ENCODE results near the gene ARRDC3.
"Not testable (repeated sequence)": the region's sequence is repeated elsewhere in the genome, so short reads cannot be mapped to it uniquely, and the experiment has no call there.

ARRDC3 gene, protein sequence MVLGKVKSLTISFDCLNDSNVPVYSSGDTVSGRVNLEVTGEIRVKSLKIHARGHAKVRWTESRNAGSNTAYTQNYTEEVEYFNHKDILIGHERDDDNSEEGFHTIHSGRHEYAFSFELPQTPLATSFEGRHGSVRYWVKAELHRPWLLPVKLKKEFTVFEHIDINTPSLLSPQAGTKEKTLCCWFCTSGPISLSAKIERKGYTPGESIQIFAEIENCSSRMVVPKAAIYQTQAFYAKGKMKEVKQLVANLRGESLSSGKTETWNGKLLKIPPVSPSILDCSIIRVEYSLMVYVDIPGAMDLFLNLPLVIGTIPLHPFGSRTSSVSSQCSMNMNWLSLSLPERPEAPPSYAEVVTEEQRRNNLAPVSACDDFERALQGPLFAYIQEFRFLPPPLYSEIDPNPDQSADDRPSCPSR

DNA sequence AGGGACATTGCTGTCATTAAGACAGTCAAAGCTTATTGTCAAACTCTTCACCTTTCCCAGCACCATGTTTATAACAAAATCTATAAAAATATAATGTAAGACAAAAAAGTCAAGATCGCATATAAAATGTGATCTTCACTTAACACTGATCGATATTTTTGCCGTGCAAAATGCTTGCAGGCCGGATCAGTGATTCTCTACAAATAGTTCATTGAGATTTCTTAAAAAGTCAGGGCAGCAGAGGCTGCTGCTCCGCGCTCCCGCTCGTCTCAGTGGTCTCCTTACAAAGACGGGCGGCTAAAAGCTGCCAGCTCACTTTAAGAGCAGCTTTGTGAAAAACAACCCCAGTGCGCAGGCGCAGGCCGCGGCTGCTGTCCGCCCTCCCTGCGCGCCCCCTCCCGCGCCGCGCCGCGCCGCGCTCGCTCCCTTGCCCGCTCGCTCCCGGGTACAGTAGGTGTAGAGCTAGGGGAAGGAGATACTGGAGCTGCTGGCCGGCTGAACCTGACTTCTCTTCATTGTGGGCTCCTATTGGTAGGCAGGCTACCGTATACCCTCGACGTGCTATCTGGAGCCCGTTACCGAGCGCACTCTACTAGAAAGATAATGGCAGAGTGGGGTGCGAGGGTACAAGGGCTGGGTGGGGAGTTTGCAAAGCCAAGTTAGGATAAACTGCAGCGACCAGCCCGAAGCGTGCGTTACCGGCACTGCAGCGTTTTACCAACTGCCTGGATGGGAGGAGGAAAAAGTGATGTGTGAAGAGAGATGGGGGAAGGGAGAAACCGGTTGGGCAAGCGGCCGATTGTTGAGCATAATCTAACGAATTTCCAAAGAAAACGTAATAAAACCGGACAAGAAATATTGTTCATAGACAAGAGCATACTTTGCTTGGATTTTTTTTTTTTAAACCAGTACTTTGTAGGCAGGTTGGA, at the start of gene ARRDC3:
ARRDC3 (minus strand) TSS at position 291 of the 929 bp plus-strand sequence; CDS start at position 66, 225 bp downstream.
- DNase-seq (ENCODE audit: low spot score): peak; percentile 96

DNA sequence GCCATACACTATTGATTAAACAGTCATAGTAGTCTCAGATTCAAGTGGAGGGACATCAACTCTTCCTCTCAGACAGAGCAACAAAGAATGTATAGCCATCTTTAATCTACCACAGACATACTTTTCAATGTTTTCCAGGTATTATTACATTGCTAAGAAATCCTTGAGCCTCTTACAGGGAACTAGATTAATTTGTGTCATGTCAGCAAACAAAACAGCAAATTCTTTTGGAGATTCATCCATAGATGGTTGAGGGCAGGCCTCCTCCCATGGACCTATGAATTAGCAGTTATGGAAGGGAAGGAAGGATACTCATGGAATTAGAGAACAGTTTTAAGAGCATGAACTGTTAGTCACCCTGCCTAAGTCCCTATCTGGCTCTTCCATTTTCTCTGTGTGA, 47.8 kb upstream of the ARRDC3 start:
- no peak for DNase-seq (ENCODE audit: low spot score)

DNA sequence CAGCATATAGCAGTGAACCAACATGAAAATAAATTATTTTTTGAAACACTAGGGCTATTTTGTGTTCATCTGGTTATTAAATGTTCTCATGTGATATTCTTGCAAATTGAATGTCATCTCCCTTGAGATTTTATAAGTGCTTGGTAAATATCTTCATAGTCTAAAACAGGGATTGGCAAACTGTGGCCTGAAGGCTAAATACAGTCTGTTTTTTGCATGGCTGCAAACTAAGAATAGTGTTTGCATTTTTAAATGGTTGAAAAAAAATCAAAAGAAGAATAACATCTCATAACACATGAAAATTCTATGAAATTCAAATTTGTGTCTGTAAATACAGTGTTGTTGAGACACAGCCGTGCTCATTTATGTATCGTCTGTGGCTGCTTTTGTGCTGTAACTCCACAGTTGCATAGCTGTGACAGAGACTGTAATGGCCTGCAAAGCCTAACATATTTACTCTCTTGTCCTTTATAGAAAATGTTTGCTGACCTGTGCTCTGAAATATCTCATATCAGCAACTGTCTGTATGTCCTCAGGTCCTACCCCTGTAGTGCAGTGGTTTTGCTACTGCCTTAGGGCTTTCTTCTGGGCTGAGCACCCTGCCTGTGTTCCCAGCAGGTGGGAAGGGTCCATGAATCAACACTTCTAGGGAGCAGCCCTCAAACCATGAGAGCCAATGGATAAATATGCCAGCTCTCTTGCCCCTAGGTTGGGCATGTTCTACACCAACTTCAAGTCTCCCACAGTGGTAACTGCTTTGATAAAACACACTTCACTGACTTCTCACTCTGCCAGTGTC, 41.7 kb upstream of the ARRDC3 start:
- no peak for DNase-seq (ENCODE audit: low spot score)

DNA sequence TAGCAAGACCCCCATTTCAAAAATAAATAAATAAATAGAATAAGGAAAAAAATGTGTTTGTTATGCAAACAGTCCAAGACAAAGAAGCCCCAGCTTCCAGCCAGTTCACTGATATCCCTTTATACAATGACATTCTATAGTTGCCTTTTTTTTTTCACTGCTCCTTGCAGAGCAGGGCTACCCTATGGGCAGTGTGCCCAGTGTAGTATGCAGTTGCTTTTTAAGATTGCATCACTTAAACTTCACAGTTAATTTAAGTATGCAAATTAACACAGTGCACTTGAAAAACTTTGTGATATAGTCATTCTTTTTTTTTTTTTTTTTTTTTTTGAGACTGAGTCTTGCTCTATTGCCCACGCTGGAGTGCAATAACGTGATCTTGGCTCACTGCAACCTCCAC, 40.8 kb upstream of the ARRDC3 start:
- DNase-seq (ENCODE audit: low spot score): no peak

DNA sequence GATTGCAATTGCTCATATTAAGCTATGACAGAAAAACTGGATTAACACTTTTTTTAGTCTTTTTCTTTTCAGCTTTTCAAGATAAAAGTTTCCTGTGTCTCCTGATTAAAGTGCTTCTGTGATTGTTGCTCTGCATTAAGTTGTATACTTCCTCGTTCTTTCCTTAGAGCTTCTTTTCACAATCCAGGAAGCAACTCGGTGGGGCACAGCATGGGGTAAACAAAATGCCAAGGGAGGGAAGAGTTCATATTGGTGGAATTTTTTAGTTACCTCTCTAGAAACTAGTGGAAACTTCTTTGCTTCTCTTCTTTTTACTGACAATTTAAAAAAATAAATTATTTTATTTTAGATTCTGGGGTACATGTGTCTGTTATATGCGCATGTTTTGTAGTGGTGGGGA, 37.8 kb upstream of the ARRDC3 start:
- no peak for DNase-seq (ENCODE audit: low spot score)

DNA sequence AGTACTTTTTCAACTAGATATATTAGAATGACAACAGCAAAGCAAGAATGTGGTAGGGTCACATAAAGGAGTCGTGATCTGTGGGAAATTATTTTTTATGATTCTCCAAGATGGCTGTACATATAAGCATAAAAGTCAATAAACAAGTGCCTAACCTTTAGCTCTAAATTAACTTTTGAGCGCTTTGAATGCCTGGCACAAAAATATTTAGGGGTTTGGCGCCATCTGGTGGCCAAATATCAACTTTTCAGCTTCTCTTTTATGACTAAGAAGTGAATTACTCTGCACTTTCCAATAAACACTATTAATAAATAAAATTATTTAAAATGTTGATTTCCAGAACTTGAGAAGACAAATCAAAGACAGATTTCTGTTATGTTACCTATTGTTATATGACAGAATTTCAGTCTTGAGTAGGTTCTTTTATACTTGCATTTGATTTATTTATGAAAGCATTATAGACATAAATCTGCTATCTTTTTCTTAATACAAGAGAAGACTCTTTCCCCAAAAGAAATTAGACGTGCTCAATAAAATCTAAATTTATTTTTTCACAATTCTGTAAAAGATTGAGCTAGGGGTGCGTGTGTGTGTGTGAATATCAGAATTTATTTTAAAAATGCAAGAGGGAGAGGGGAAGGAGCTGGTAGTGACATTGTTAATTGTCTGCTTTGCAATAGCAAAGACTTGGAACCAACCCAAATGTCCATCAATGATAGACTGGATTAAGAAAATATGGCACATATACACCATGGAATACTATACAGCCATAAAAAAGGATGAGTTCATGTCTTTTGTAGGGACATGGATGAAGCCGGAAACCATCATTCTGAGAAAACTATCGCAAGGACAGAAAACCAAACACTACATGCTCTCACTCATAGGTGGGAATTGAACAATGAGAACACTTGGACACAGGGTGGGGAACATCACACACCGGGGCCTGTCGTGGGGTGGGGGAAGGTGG, 36.7 kb upstream of the ARRDC3 start:
- DNase-seq (ENCODE audit: low spot score): peak; percentile 62

DNA sequence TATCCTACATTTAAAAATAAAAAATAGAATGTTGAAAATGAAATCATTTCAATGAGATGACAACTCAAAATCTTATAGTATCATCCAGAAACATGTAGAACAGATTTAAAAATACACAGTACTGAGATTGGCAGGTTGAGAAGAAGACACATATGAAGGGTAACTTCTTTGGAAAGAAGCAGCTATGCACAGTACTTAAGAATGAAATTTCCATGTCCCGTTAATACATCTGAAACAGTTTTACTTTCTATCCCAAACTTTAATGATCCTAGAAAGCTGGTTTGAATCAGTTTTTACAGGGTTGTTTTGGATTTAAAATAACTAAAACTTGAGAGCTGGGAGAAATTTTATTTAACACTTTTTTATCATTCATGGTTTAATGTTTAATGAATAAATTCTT, 36.0 kb upstream of the ARRDC3 start:
- no peak for DNase-seq (ENCODE audit: low spot score)

DNA sequence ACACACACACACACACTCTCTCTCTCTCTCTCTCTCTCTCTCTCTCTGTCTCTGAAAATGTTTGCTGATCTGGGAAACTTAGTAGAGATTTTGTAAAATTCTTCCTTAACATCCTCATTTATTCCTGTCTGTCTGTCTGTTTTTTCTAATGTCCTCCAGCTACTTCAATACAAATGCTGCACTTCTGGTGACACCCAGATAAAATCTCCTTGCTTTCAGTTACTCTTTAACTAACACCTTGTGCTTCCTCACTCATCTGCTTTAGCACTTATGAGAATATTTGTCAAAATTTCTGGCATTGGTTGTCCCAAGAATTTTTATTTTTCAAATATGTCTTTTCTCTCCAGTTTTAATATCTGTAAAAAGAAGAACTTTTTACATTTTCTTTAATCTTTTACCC, 35.0 kb upstream of the ARRDC3 start:
- DNase-seq (ENCODE audit: low spot score): no peak

DNA sequence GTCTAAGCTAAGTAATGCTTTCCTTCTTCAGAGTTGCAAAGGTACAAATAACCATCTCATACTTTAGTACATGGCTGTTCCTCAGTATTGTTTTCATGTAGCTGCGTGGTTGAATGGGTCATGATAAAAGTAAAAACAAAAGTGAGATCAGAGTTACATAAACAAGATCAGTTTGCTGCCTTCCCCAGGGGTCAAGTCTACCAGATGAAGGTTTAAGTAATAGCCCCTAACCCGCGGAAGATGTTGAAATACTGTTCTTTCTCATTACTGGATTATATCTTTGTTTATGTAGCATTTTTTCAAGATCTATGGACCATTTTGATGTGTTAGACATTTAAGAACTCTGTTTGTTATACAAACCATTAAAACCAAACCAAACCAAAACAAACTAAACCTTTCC, 34.1 kb upstream of the ARRDC3 start:
- DNase-seq (ENCODE audit: low spot score): no peak

DNA sequence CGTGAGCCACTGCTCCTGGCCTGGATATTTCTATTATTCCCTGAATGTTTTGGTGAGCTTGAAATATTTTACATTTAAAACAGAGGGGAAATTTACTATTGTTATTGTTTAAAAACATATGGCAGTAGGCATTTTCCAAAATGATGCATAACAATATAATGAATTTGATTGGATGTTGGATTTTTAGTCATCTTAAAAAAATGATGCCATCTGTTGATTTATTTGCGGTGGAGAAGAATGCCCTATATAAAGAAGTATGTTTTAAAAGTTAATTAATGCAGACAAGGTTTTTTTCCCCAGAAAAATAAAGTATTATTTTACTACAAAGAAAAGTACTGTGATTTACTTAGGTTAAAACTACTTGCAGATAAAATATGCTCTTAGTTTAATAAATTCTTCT, 33.4 kb upstream of the ARRDC3 start:
- DNase-seq (ENCODE audit: low spot score): no peak

DNA sequence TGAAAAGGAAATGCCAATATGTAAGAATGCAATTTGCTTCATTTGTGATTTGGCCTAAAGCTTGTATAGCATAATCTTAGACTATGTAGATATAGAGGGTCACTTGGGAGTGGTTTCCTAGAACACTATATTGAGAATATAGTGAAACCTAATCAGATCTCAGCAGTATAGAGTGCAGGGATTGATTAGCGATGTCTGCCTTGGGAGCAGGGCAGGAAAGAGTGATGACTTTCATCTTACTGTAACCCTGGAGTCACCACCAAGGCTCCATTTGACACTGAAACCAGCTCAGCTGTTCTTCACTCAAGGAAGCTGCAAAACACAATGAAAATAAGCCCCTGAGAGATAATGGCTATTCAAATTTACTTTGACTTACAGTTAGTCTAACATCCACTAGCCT, 26.2 kb upstream of the ARRDC3 start:
- no peak for DNase-seq (ENCODE audit: low spot score)

DNA sequence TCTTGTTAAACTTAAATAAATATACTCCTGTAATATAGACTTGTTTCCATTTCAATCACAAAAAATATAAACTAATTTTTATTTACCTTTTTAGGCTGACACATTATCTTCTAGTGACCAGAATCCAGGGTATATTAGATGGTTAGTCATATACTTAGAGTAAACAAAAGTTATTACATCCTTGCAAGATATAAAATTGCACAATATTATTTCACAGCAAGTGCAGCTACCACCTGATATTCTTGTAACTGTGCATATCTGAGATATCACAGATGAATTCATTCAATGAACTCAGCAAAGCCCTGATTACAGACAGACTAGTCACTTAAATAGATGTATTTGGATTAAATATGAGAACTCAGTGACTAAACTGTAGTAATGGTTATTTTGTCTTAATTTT, 25.6 kb upstream of the ARRDC3 start:
- no peak for DNase-seq (ENCODE audit: low spot score)

DNA sequence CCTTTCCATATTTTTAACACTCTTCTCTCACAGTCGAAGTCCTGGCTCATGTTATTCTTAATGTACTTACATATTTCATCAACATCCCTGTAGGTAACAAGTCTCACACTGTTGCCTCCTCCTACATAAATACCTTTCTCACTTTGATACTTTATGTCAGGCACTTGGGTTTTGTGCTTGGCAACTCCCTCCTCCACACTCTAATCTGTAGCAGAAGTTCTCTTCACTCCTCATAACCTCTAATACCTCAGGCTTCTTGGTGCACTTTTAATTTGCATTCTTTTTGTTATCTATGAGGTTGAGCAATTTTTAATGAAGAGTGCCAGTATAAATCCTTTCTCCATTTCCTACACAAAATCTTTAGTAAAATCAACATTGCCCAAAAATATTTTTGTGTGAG, 24.1 kb upstream of the ARRDC3 start:
- no peak for DNase-seq (ENCODE audit: low spot score)

DNA sequence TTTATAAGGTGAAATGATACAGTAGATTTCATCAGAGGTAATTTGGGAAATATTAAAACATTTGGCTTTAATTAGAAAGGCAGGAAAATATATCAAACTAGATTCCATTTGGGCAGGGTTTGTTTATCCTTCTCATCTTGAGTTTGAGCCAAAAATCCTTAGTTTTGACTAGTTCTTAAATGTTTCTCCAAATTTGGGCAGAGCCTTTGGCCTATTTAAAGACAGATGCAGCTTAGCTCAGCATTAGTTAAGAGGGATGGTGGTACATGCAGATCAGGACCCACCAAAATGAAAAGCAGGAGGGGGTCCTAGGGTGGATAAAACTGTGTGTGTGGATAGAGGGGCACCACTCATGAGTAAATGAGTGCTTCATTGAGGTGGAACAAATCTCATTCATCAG, 20.3 kb upstream of the ARRDC3 start:
- DNase-seq (ENCODE audit: low spot score): no peak

DNA sequence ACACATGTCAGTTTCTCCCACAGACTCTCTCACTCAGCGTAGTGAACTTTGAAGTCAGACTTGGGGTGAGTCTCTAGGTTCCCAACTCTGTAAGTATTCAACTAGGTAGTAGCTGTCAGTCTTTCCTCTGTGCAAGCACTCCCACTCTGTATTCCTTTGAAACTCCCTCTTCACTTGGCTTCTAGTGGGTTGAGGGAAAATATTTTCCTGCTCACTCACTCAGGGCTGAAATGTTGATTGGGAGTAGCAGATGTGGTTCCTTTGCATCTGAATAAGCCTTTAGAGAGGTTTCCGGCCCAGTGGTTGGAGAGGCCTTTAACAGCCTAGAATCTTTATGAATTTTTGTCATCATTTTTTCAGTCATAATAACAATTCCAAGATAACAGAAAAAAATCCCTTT, 18.1 kb upstream of the ARRDC3 start:
- no peak for DNase-seq (ENCODE audit: low spot score)

DNA sequence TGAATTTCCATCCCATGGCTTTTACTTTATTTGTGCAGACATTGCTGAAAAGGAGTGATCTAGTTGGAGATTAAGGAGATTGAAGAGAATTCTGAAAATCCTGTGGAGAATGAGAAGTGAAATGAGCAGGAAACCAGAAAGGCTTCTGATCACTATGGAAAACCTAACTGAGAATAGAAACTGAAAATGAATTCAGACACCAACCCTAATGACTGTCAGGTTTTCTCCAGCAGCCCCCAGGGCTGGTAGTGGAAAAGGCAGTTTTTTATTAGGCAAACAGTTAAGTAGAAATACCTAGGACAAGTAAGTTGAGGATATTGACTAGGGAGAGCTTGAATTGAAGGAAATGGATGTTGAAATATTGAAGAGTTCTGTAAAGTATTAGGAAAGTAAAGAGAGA, 14.7 kb upstream of the ARRDC3 start:
- DNase-seq (ENCODE audit: low spot score): no peak

DNA sequence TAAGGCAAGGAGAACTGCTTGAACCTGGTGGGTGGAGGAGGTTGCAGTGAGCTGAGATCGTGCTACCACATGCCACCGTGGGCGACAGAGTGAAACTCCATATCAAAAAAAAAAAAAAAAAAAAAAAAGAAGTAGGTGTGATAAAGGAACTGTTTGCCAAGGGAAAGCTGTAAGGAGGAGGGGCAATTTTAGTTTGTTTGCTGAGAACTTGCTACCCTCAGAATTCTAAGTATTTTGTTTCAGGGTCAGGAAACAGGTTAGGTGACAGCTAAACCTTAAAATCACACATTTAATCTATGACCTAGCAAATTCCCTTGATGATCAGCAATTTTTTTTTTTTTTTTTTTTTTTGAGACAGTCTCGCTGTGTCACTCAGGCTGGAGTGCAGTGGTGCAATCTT, 7.2 kb upstream of the ARRDC3 start:
- no peak for DNase-seq (ENCODE audit: low spot score)

DNA sequence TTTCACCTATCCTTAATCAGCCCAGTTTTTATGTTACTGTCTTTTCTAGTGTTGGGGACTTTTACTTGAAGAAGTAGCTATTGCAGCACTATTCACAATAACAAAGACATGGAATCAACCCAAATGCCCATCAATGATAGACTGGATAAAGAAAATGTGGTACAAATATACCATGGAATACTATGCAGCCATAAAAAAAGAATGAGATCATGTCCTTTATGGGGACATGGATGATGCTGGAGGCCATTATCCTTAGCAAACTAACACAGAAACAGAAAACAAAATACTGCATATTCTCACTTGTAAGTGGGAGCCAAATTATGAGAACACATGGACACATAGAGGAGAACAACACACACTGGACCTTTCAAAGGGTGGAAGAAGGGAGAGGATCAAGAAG, 6.4 kb upstream of the ARRDC3 start:
- DNase-seq (ENCODE audit: low spot score): not testable (repeated sequence)

DNA sequence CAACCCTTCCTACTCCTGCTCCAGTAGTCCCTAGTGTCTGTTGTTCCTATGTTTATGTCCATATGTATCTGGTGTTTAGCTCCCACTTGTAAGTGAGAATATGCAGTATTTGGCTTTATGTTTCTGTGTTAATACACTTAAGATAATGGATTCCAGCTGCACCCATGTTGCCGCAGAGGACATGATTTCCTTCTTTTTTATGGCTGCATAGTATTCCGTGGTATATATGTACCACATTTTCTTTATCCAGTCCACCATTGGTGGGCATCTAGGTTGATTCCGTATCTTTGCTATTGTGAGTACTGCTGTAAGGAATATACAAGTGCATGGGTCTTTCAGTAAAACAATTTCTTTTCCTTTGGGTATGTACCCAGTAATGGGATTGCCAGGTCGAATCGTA, 5.2 kb upstream of the ARRDC3 start:
- no peak for DNase-seq (ENCODE audit: low spot score)

DNA sequence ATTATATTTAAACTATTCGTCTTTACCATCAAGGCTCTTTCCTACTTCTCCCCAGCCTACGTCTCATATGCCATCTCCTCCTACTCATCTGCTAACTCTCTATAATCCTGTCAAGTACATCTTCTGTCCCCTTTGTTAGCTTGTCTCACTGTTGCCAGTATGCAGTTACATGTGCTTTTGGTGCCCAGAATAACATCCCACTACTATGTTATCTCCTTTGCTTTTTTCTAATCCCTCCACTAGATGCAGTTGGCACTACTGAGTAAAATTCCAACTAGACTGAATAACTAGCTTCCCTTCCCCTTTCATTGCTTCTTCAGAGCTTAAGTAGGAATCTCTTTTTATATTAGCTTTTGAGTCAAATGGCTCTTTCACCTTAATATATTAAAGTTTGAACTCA, 3.0 kb upstream of the ARRDC3 start:
- no peak for DNase-seq (ENCODE audit: low spot score)

DNA sequence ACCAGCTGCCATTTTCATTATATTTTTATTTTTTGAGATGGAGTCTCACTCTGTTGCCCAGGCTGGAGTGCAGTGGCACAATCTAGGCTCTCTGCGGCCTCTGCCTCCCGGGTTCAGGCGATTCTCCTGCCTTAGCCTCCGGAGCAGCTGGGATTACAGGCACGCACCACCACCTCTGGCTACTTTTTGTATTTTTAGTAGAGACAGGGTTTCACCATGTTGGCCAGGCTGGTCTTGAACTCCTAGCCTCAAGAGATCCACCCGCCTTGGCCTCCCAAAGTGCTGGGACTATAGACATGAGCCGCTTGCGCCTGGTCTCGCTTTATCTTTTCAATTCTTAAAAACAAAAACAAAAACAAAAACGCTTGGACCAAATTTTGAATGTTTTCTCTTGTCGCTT, 2.5 kb upstream of the ARRDC3 start:
- not testable (repeated sequence) for DNase-seq (ENCODE audit: low spot score)
